A673 (cell line): ENCODE data around the gene PALLD. TPM values are rescaled to one million over a fixed set of nuclear protein-coding genes. Genes with fewer than 3 reads are reported as not detected.

ENCODE experiments used
- BruUV-seq: library from RNA; stranded (reverse); fragments of 400-500 nt; replicated peaks from 2 replicates; lab custom pipeline; 2021; lab: Mats Ljungman, UMichigan
- CTCF ChIA-PET: fragments of 300-600 bp; sonication (Branson Sonifier 250); formaldehyde crosslinking; loops from one replicate; lab custom pipeline; 2022; ENCODE audit warnings: antibody characterized with exemption; lab: Charles Lee
- POLR2A ChIA-PET: fragments of 300-600 bp; sonication (Branson Sonifier 250); formaldehyde crosslinking; loops from one replicate; lab custom pipeline; 2022; ENCODE audit warnings: antibody characterized with exemption; ENCODE audit not compliant: low non-redundant PET; lab: Charles Lee
- DNase-seq: peaks from one replicate; pipeline ENCODE4 v3.0.0-alpha.2; 2015; ENCODE audit warnings: low spot score
- H3K27ac ChIP-seq: fragments of 200-600 bp; sonication (generic); 2 replicates; pipeline ENCODE4 v1.5.1; 2016; ENCODE audit warnings: mixed run types, low read depth, mild to moderate bottlenecking, mixed read lengths, antibody characterized with exemption, low read length; ENCODE audit not compliant: poor library complexity, severe bottlenecking
- H3K27me3 ChIP-seq: fragments of 200-600 bp; sonication (generic); replicated peaks from 2 replicates; pipeline ENCODE4 v1.6.1; 2017; ENCODE audit warnings: mixed run types, low read depth, mild to moderate bottlenecking, mixed read lengths, antibody characterized with exemption, low read length; ENCODE audit not compliant: insufficient read depth, poor library complexity
- H3K36me3 ChIP-seq: fragments of 200-600 bp; sonication (generic); 2 replicates; pipeline ENCODE4 v1.6.1; 2016; ENCODE audit warnings: mixed run types, mild to moderate bottlenecking, mixed read lengths, antibody characterized with exemption, low read length; ENCODE audit not compliant: insufficient read depth, poor library complexity, severe bottlenecking
- H3K4me1 ChIP-seq: fragments of 200-600 bp; sonication (generic); 2 replicates; pipeline ENCODE4 v1.6.1; 2017; ENCODE audit warnings: mixed run types, mild to moderate bottlenecking, mixed read lengths, antibody characterized with exemption, low read length; ENCODE audit not compliant: insufficient read depth, poor library complexity, severe bottlenecking
- H3K4me3 ChIP-seq: fragments of 200-600 bp; sonication (generic); 2 replicates; pipeline ENCODE4 v1.5.1; 2016; ENCODE audit warnings: low read depth, mixed run types, mild to moderate bottlenecking, mixed read lengths, low read length; ENCODE audit not compliant: poor library complexity, severe bottlenecking
- H3K9me3 ChIP-seq: fragments of 200-600 bp; sonication (generic); 2 replicates; pipeline ENCODE4 v1.6.1; 2016; ENCODE audit warnings: mixed run types, low read depth, mild to moderate bottlenecking, mixed read lengths, antibody characterized with exemption, low read length; ENCODE audit not compliant: poor library complexity, severe bottlenecking
- CTCF ChIP-seq: fragments of 300-800, 200-600 bp; sonication (generic); conservative IDR thresholded peaks from 2 replicates; pipeline ENCODE4 v1.5.1; 2017; ENCODE audit warnings: low read depth, mild to moderate bottlenecking, antibody characterized with exemption, low read length, moderate library complexity, mixed read lengths
- EZH2 ChIP-seq: fragments of 200-600 bp; sonication (generic); IDR thresholded peaks from 2 replicates; pipeline ENCODE4 v1.6.1; 2017; ENCODE audit warnings: borderline replicate concordance, low read depth, mild to moderate bottlenecking, mixed read lengths, antibody characterized with exemption, low read length; ENCODE audit not compliant: poor library complexity, severe bottlenecking
- intact Hi-C: fragments of 100-400 bp; cut with micrococcal nuclease; formaldehyde crosslinking; loops from one replicate; pipeline ENCODE4 v1.10.0; 2022; ENCODE audit not compliant: unreplicated experiment
- total RNA-seq: library from RNA; stranded (reverse); gene quantifications from 2 replicates; pipeline ENCODE4 v1.2.3, GENCODE V29; 2021

PALLD gene
- total RNA-seq, 1 experiment from 2014 or later, result 44.1 TPM

- intact Hi-C loops, result no loop called here
- ChIA-PET POLR2A (no interaction called here), CTCF (no interaction called here)
- no peak overlapping the region for H3K27ac ChIP-seq
- no peaks in the 10 kb centered on the region for H3K36me3 ChIP-seq
- DNase-seq, result no peak
- H3K9me3 ChIP-seq, result no peaks in the 10 kb centered on the region
- H3K4me3 ChIP-seq, result no peak overlapping the region
- no peaks in the 10 kb centered on the region for H3K27me3 ChIP-seq
- TF ChIP-seq EZH2 (no peak), CTCF (no peak)
- no peaks in the 10 kb centered on the region for H3K4me1 ChIP-seq
- BruUV-seq, result no TSS peak
Observed at GRCh38 chr4:168677063-168677462, 180.2 kb downstream of the PALLD start.

GRCh38 chr4:168677879-168678278, 181.0 kb downstream of the PALLD start:
- ChIA-PET CTCF (no interaction called here), POLR2A (no interaction called here)
- Histone ChIP-seq H3K4me1 (no peaks in the 10 kb centered on the region), H3K36me3 (no peaks in the 10 kb centered on the region), H3K27ac (no peak overlapping the region), H3K4me3 (no peak overlapping the region), H3K9me3 (no peaks in the 10 kb centered on the region), H3K27me3 (no peaks in the 10 kb centered on the region)
- no peak for DNase-seq
- TF ChIP-seq EZH2, result no peak
- no peak for TF ChIP-seq CTCF
- intact Hi-C loops, result no loop called here
- BruUV-seq, result no TSS peak

- ChIA-PET CTCF (no interaction called here), POLR2A (no interaction called here)
- DNase-seq, result no peak
- TF ChIP-seq CTCF (no peak), EZH2 (no peak)
- no peaks in the 10 kb centered on the region for H3K9me3 ChIP-seq
- no peaks in the 10 kb centered on the region for H3K36me3 ChIP-seq
- BruUV-seq, result no TSS peak
- no peak overlapping the region for H3K27ac ChIP-seq
- no peaks in the 10 kb centered on the region for H3K4me1 ChIP-seq
- no peak overlapping the region for H3K4me3 ChIP-seq
- intact Hi-C loops, result no loop called here
- H3K27me3 ChIP-seq, result no peaks in the 10 kb centered on the region
Observed at GRCh38 chr4:168678751-168679366, 182.0 kb downstream of the PALLD start.
